WTC11 (cell line): ENCODE data around the gene ANO2. TPM values are rescaled to one million over a fixed set of nuclear protein-coding genes. Genes with fewer than 3 reads are reported as not detected.

Experiments used
- ATAC-seq: fragments of 200-7000 bp; cut with Tn5 transposase; 2 replicates; pipeline ENCODE4 v1.10.0; 2021; ENCODE audit warnings: mild to moderate bottlenecking, moderate library complexity
- CTCF ChIA-PET: fragments of 300-600 bp; sonication (Branson Sonifier 250); formaldehyde crosslinking; loops from one replicate; lab custom pipeline; 2021; ENCODE audit warnings: antibody characterized with exemption; lab: Charles Lee
- POLR2A ChIA-PET: fragments of 350-600 bp; sonication (Branson Sonifier 250); formaldehyde crosslinking; loops from one replicate; lab custom pipeline; 2021; ENCODE audit warnings: antibody characterized with exemption; lab: Charles Lee
- DNase-seq: peaks from one replicate; pipeline ENCODE4 v3.0.0; 2021; ENCODE audit warnings: low spot score
- H3K27ac Mint-ChIP-seq: 2 replicates; pipeline ENCODE4 v1.8.0; 2021; ENCODE audit warnings: mixed read lengths
- H3K27me3 Mint-ChIP-seq: 2 replicates; pipeline ENCODE4 v1.8.0; 2021; ENCODE audit warnings: low read depth, mild to moderate bottlenecking, moderate library complexity, mixed read lengths
- H3K36me3 Mint-ChIP-seq: 2 replicates; pipeline ENCODE4 v1.8.0; 2021; ENCODE audit warnings: mixed read lengths
- H3K4me1 Mint-ChIP-seq: 2 replicates; pipeline ENCODE4 v1.8.0; 2022; ENCODE audit warnings: mixed read lengths
- H3K4me3 Mint-ChIP-seq: 2 replicates; pipeline ENCODE4 v1.8.0; 2021; ENCODE audit warnings: mild to moderate bottlenecking, moderate library complexity, mixed read lengths
- H3K9me3 Mint-ChIP-seq: 2 replicates; pipeline ENCODE4 v1.8.0; 2021; ENCODE audit warnings: mixed read lengths
- CREM ChIP-seq: sonication (generic); formaldehyde crosslinking; IDR thresholded peaks from 2 replicates; pipeline ENCODE4 v1.8.1; 2022; ENCODE audit warnings: mild to moderate bottlenecking, missing genetic modification reagents, moderate library complexity
- CTCF ChIP-seq: fragments of 200-600 bp; IDR thresholded peaks from 2 replicates; pipeline ENCODE4 v1.8.0; 2022; ENCODE audit warnings: antibody characterized with exemption
- ELF4 ChIP-seq: sonication (generic); formaldehyde crosslinking; IDR thresholded peaks from 2 replicates; pipeline ENCODE4 v1.8.1; 2022; ENCODE audit warnings: low read depth, mild to moderate bottlenecking, moderate library complexity, missing genetic modification reagents
- FOXJ3 ChIP-seq: sonication (generic); formaldehyde crosslinking; IDR thresholded peaks from 2 replicates; pipeline ENCODE4 v1.9.0; 2021; ENCODE audit warnings: missing genetic modification reagents, mild to moderate bottlenecking, borderline replicate concordance
- FOXK1 ChIP-seq: sonication (generic); formaldehyde crosslinking; IDR thresholded peaks from 2 replicates; pipeline ENCODE4 v1.8.0; 2022; ENCODE audit warnings: mild to moderate bottlenecking, moderate library complexity, missing genetic modification reagents
- FOXP4 ChIP-seq: sonication (generic); formaldehyde crosslinking; IDR thresholded peaks from 2 replicates; pipeline ENCODE4 v1.8.0; 2022; ENCODE audit warnings: mild to moderate bottlenecking, missing genetic modification reagents
- GABPB1 ChIP-seq: sonication (generic); formaldehyde crosslinking; IDR thresholded peaks from 2 replicates; pipeline ENCODE4 v1.8.1; 2023; ENCODE audit warnings: mild to moderate bottlenecking, missing genetic modification reagents
- MAX ChIP-seq: sonication (generic); formaldehyde crosslinking; IDR thresholded peaks from 2 replicates; pipeline ENCODE4 v1.8.0; 2022; ENCODE audit warnings: mild to moderate bottlenecking, missing genetic modification reagents
- MXD4 ChIP-seq: fragments of 250-450 bp; sonication (Bioruptor Pico); IDR thresholded peaks from 2 replicates; pipeline ENCODE4 v1.8.0; 2021; ENCODE audit warnings: mild to moderate bottlenecking, moderate library complexity, borderline replicate concordance
- PRDM15 ChIP-seq: sonication (generic); formaldehyde crosslinking; IDR thresholded peaks from 2 replicates; pipeline ENCODE4 v1.8.0; 2022; ENCODE audit warnings: missing genetic modification reagents
- PREB ChIP-seq: sonication (generic); formaldehyde crosslinking; IDR thresholded peaks from 2 replicates; pipeline ENCODE4 v1.8.1; 2022; ENCODE audit warnings: mild to moderate bottlenecking, missing genetic modification reagents, moderate library complexity, borderline replicate concordance
- RELA ChIP-seq: sonication (generic); formaldehyde crosslinking; IDR thresholded peaks from 2 replicates; pipeline ENCODE4 v1.8.1; 2022; ENCODE audit warnings: missing genetic modification reagents, mild to moderate bottlenecking, borderline replicate concordance
- SMAD3 ChIP-seq: sonication (generic); formaldehyde crosslinking; IDR thresholded peaks from 2 replicates; pipeline ENCODE4 v1.8.0; 2022; ENCODE audit warnings: missing genetic modification reagents, mild to moderate bottlenecking, borderline replicate concordance
- TEAD4 ChIP-seq: sonication (generic); formaldehyde crosslinking; IDR thresholded peaks from 2 replicates; pipeline ENCODE4 v1.8.0; 2022; ENCODE audit warnings: mild to moderate bottlenecking, missing genetic modification reagents
- ZNF281 ChIP-seq: sonication (generic); formaldehyde crosslinking; IDR thresholded peaks from 2 replicates; pipeline ENCODE4 v1.8.0; 2023; ENCODE audit warnings: mild to moderate bottlenecking, missing genetic modification reagents
- ZNF396 ChIP-seq: fragments of 250-450 bp; sonication (Bioruptor Pico); IDR thresholded peaks from 2 replicates; pipeline ENCODE4 v1.8.0; 2021; ENCODE audit warnings: mild to moderate bottlenecking, moderate library complexity, borderline replicate concordance
- total RNA-seq: library from RNA; stranded (reverse); gene quantifications from 3 replicates; pipeline ENCODE4 v1.2.3, GENCODE V29; 2021

ANO2 gene
- total RNA-seq, 1 experiment from 2014 or later: 2.8 TPM

GRCh38 chr12:5570416-5570815, 374.6 kb downstream of the ANO2 start (continued):
- TF ChIP-seq TEAD4 (CRISPR knock-in tag): no peak
- TF ChIP-seq SMAD3 (CRISPR knock-in tag): no peak
- TF ChIP-seq RELA (CRISPR knock-in tag): no peak
- no peak for TF ChIP-seq ZNF396
- no peak for TF ChIP-seq ZNF281 (CRISPR knock-in tag)
- no peak for TF ChIP-seq MAX (CRISPR knock-in tag)
- no peak for TF ChIP-seq ELF4
- TF ChIP-seq PRDM15 (CRISPR knock-in tag): no peak
- TF ChIP-seq MXD4 (CRISPR knock-in tag): no peak

- DNase-seq: no peak
- POLR2A ChIA-PET: no interaction called here
- H3K27ac Mint-ChIP-seq: no peak overlapping the region
- CTCF ChIA-PET: no interaction called here
- ATAC-seq: no peak
- H3K4me3 Mint-ChIP-seq: no peak overlapping the region
- TF ChIP-seq GABPB1 (0 out of 2 replicates have a peak, but pooled peaks have one; percentile 16), FOXK1 (CRISPR knock-in tag) (no peak)
- no peaks in the 10 kb centered on the region for H3K36me3 Mint-ChIP-seq
- H3K9me3 Mint-ChIP-seq: no peaks in the 10 kb centered on the region
- H3K27me3 Mint-ChIP-seq: no peaks in the 10 kb centered on the region
- no peaks in the 10 kb centered on the region for H3K4me1 Mint-ChIP-seq
Observed at GRCh38 chr12:5568325-5568981, 376.6 kb downstream of the ANO2 start.

GRCh38 chr12:5567016-5567725, 377.9 kb downstream of the ANO2 start:
- no peaks in the 10 kb centered on the region for H3K36me3 Mint-ChIP-seq
- H3K4me3 Mint-ChIP-seq: no peak overlapping the region
- ChIA-PET POLR2A (no interaction called here), CTCF (interaction anchor here (1.0 kb wide), 1 partner anchor 178 kb away, joined by 3 read pairs; no protein-coding TSS in a partner anchor)
- H3K27me3 Mint-ChIP-seq: no peaks in the 10 kb centered on the region
- H3K9me3 Mint-ChIP-seq: no peaks in the 10 kb centered on the region
- no peak for ATAC-seq
- DNase-seq: no peak
- H3K4me1 Mint-ChIP-seq: no peaks in the 10 kb centered on the region
- no peak overlapping the region for H3K27ac Mint-ChIP-seq
- TF ChIP-seq FOXP4 (CRISPR knock-in tag) (no peak), PRDM15 (CRISPR knock-in tag) (no peak), FOXJ3 (CRISPR knock-in tag) (no peak), CREM (no peak), PREB (no peak), CTCF (no peak)
